Adrenal gland (tissue), 5 donors: Measurements from ENCODE around the gene TMEM229B.

ENCODE experiments used
- POLR2A ChIP-seq, 2 donors: fragments of 450-650 bp; IDR thresholded peaks; one replicate each; pipeline ENCODE4 v1.6.1; 2017; ENCODE audit warnings: antibody characterized with exemption in 2 of 2, mild to moderate bottlenecking in 2 of 2, moderate library complexity in 1 of 2
- TF ChIP-seq, protein P1 (sequence below), 6 experiments: fragments of 450-650 bp in 4 of 6; fragments of 200-600 bp in 2 of 6; sonication (generic) in 1 of 6; IDR thresholded peaks; 1 replicate in 5 of 6; 2 replicates in 1 of 6; pipeline versions ENCODE4 v1.5.1 to v1.8.0; 2016 to 2021; ENCODE audit warnings: antibody characterized with exemption in 6 of 6, mild to moderate bottlenecking in 2 of 6, moderate library complexity in 1 of 6
- donor health status: DM: no; HTN: no; CAD: no.

DNA sequence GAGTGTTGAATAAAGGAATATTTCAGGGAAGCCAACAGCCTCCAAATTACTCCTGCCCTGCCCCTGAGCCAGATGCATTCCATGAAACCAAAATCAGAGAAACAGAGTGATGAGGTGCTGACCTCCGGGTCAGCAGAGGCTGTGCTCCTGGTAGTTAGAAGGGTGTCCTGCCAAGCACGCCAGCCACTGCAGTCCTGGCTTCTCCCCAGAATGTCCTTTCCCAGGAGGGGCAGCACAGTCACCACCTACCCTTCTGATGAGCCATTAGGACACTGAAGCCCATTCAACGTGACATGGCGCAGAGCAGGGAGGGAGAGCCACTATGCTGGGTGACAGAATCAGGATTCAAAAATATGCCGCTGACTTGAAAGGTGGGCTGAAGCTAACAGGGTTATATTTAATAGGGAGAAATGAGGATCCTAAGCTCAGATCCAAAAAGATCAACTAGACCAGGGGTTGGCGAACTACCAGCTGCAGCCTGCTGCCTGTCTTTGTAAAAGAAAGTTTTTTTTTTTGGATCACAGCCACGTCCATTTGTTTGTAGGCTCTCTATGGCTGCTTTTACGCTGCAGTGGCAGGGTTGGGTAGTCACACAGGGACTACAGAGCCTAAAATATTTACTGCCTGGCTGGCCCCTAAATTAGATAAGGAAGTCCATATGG is 42.0 kb downstream of the TMEM229B start:
- TF ChIP-seq, protein P1, sequence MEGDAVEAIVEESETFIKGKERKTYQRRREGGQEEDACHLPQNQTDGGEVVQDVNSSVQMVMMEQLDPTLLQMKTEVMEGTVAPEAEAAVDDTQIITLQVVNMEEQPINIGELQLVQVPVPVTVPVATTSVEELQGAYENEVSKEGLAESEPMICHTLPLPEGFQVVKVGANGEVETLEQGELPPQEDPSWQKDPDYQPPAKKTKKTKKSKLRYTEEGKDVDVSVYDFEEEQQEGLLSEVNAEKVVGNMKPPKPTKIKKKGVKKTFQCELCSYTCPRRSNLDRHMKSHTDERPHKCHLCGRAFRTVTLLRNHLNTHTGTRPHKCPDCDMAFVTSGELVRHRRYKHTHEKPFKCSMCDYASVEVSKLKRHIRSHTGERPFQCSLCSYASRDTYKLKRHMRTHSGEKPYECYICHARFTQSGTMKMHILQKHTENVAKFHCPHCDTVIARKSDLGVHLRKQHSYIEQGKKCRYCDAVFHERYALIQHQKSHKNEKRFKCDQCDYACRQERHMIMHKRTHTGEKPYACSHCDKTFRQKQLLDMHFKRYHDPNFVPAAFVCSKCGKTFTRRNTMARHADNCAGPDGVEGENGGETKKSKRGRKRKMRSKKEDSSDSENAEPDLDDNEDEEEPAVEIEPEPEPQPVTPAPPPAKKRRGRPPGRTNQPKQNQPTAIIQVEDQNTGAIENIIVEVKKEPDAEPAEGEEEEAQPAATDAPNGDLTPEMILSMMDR (IDR thresholded peaks at IDR 0.05), result no peak
- TF ChIP-seq POLR2A (IDR thresholded peaks at IDR 0.05), result no peak
